Testis (tissue), 3 donors: ENCODE results near the gene NFKBIE. TPM values are rescaled to one million over a fixed set of nuclear protein-coding genes. Genes with fewer than 3 reads are reported as not detected.

Experiments
- DNase-seq: peaks from one replicate; pipeline ENCODE4 v3.0.0-alpha.2; 2019
- H3K27ac ChIP-seq, 2 donors: fragments of 200-600 bp; sonication (generic); one replicate each; pipeline ENCODE4 v1.5.1; 2019
- H3K27me3 ChIP-seq: fragments of 200-600 bp; sonication (generic); one replicate; pipeline ENCODE4 v1.5.1; 2019
- H3K36me3 ChIP-seq: fragments of 200-600 bp; sonication (generic); one replicate; pipeline ENCODE4 v1.5.1; 2017; ENCODE audit warnings: low read depth; ENCODE audit errors: missing control alignments
- H3K4me1 ChIP-seq: fragments of 200-600 bp; sonication (generic); one replicate; pipeline ENCODE4 v1.5.1; 2019
- H3K4me3 ChIP-seq, 2 donors: fragments of 200-600 bp; sonication (generic); one replicate each; pipeline ENCODE4 v1.5.1; 2017 to 2019
- H3K9me3 ChIP-seq: fragments of 200-600 bp; sonication (generic); one replicate; pipeline ENCODE4 v1.5.1; 2017
- POLR2A ChIP-seq: fragments of 450-650 bp; IDR thresholded peaks from one replicate; pipeline ENCODE4 v1.6.1; 2017; ENCODE audit warnings: antibody characterized with exemption, mild to moderate bottlenecking, moderate library complexity
- WGBS, 2 donors: methylation state at CpG; one replicate each; pipeline ENCODE4 v1.1.5; 2018; 5-methylcytosine and 5-hydroxymethylcytosine counted together
- intact Hi-C: fragments of 100-400 bp; cut with DNase I; formaldehyde crosslinking; loops from one replicate; pipeline ENCODE4 v1.15.1; 2023; ENCODE audit warnings: low total_unique reads
- polyA plus RNA-seq: library from polyadenylated mRNA; stranded (reverse); fragments of 350-450 nt; fragmentation: Illumina TruSeq; extraction: RNeasy Lipid Tissue Mini Kit (QIAGEN cat#74804); gene quantifications from one replicate; pipeline ENCODE4 v1.2.3, GENCODE V29; 2014; ENCODE audit warnings: low read depth, low replicate concordance; ENCODE audit not compliant: insufficient read depth
- total RNA-seq, 2 donors: library from RNA; depleted of rRNA; stranded (reverse); fragments of >200 nt; gene quantifications; one replicate each; pipeline ENCODE4 v1.2.3, GENCODE V29; 2016
- TF ChIP-seq, protein P1 (sequence below), 3 experiments: fragments of 450-650 bp in 2 of 3; fragments of 200-600 bp in 1 of 3; sonication (generic) in 1 of 3; IDR thresholded peaks; one replicate each; pipeline ENCODE4 v1.5.1; 2016 to 2019; ENCODE audit warnings: antibody characterized with exemption in 3 of 3, mild to moderate bottlenecking in 2 of 3, moderate library complexity in 1 of 3

Gene NFKBIE
- total and polyA plus RNA-seq, 3 donors from 2014 or later = 13.1 to 29.2 (median 18.3) TPM

DNA sequence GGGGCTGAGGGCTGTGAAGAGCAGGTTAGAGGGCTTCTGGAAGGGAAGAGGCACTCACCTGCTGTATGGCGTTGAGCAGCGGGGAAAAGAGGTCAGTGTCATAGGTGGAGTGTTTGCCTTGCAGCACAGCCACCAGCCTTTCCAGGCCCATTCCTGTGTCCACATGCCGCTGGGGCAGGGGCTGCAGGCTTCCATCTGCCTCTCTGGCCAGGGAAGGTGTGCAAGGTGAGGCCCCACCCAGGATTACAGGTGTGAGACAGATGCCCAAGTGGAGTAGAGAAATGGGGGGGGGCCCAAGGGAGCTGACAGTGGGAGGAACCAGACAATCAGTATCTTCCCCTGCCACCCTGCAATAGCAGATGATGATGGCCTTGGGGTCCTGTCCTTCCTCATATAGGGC lies 44.9 kb upstream of the NFKBIE start:
- WGBS, 2 donors = 89 to 98% methylated on average over 3 of the region's 3 CpGs
- no peak for TF ChIP-seq POLR2A
- TF ChIP-seq, protein P1, sequence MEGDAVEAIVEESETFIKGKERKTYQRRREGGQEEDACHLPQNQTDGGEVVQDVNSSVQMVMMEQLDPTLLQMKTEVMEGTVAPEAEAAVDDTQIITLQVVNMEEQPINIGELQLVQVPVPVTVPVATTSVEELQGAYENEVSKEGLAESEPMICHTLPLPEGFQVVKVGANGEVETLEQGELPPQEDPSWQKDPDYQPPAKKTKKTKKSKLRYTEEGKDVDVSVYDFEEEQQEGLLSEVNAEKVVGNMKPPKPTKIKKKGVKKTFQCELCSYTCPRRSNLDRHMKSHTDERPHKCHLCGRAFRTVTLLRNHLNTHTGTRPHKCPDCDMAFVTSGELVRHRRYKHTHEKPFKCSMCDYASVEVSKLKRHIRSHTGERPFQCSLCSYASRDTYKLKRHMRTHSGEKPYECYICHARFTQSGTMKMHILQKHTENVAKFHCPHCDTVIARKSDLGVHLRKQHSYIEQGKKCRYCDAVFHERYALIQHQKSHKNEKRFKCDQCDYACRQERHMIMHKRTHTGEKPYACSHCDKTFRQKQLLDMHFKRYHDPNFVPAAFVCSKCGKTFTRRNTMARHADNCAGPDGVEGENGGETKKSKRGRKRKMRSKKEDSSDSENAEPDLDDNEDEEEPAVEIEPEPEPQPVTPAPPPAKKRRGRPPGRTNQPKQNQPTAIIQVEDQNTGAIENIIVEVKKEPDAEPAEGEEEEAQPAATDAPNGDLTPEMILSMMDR (IDR thresholded peaks at IDR 0.05) = no peak
- Histone ChIP-seq H3K27ac (no peak overlapping the region), H3K4me1 (peaks cover 7% of the 10 kb centered on the region), H3K36me3 (no peaks in the 10 kb centered on the region), H3K27me3 (no peaks in the 10 kb centered on the region), H3K4me3 (no peak overlapping the region), H3K9me3 (no peaks in the 10 kb centered on the region)
- intact Hi-C loops = no loop called here
- no peak for DNase-seq

DNA sequence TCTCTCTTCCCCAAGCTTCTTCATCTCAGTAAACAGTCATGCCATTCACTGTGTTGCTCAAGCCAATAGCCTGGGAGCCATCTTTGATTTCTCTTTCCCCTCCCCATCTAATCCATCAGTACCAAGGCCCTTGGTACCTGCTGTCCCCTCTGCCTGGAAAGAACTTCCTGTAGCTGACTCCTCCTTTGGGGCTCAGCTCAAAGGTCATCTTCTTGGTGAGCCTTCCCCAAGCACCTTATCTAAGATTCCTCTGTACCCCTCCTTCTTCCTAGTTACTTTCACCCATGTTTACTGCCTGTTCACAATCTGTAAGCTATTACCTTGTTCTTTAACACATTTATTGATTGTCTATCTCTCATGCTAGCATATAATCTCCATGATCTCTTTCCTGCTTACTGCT lies 44.3 kb upstream of the NFKBIE start:
- Histone ChIP-seq H3K36me3 (no peaks in the 10 kb centered on the region), H3K27me3 (no peaks in the 10 kb centered on the region), H3K9me3 (no peaks in the 10 kb centered on the region), H3K4me1 (peaks cover 7% of the 10 kb centered on the region), H3K4me3 (no peak overlapping the region), H3K27ac (no peak overlapping the region)
- intact Hi-C loops = no loop called here
- DNase-seq = no peak
- TF ChIP-seq POLR2A = no peak
- TF ChIP-seq, protein P1 (IDR thresholded peaks at IDR 0.05) = no peak

DNA sequence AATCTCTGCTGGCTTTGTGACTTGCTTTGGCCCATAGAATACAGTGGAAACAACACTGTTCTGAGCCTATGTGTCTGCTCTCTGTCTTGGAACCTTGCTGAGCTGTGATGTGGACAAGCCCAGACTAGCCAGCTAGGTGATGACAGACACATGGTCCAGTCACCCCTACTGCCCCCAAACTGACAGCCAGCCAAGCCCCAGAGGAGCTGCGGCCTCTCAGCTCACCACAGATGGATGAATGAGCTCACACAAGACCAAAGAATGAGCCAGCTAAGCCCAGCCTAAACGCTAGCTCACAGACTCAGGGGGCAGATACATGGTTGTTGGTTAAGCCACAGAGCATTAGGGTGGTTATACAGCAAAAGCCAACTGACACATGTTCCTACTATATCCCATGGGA lies 43.7 kb upstream of the NFKBIE start:
- TF ChIP-seq, protein P1 (IDR thresholded peaks at IDR 0.05) = no peak
- TF ChIP-seq POLR2A = no peak
- WGBS, 2 donors = 94 to 95% methylated on average over 2 of the region's 2 CpGs

DNA sequence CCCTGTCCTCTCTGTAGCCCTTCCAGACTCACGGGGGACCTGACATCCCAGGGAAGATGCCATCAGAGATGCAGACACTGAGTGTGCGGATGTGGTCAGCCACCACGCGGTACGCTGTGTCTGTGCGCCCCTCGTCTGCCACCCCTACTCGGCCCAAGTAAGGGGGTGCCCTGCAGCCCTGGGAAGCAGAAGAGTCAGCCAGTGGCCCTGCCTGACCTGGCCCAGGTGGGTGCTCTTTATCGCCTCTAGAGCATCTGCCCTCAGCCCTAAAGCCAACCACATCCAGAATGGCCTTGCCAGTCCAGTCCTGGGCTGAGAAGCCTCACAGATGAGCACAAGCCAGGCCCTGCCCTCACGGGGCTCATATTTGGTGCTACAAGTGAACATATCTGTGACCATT lies 41.9 kb upstream of the NFKBIE start:
- H3K27me3 ChIP-seq = no peaks in the 10 kb centered on the region
- H3K4me3 ChIP-seq = no peak overlapping the region
- no peaks in the 10 kb centered on the region for H3K36me3 ChIP-seq
- TF ChIP-seq POLR2A = no peak
- TF ChIP-seq, protein P1 (IDR thresholded peaks at IDR 0.05) = no peak
- no peak overlapping the region for H3K27ac ChIP-seq
- no peaks in the 10 kb centered on the region for H3K9me3 ChIP-seq
- WGBS, 2 donors = 90 to 92% methylated on average over 8 to 10 of the region's 10 CpGs
- no peak for DNase-seq
- peaks cover 3% of the 10 kb centered on the region for H3K4me1 ChIP-seq
- intact Hi-C loops = no loop called here

More for the DNA sequence above, 43.7 kb upstream of the NFKBIE start:
- Histone ChIP-seq H3K27me3 (no peaks in the 10 kb centered on the region), H3K9me3 (no peaks in the 10 kb centered on the region), H3K27ac (no peak overlapping the region), H3K4me3 (no peak overlapping the region), H3K4me1 (peaks cover 7% of the 10 kb centered on the region), H3K36me3 (no peaks in the 10 kb centered on the region)
- intact Hi-C loops = no loop called here
- no peak for DNase-seq

DNA sequence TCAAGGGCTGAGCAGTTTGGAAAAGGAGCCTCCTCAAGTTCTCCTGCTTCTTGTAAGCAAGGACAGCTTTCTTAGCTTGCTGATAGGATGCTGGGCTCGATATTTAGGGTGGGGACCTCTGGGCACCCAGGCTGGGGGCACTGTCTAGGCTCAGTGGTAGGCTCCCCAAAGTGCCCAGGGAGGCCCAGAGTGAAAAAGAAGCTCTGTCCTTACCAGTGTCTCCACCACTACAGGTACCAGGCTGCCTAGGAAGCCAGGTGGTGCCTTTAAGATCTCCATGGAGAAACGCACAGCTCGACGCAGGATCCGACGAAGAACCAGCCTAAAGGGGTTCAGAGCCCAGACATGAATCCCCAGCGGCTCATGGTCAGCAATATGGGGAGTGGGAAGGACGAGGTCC lies 41.4 kb upstream of the NFKBIE start:
- 84 to 92% methylated on average over 7 to 8 of the region's 8 CpGs for whole genome bisulfite sequencing, 2 donors
- intact Hi-C loops = no loop called here
- Histone ChIP-seq H3K36me3 (no peaks in the 10 kb centered on the region), H3K9me3 (no peaks in the 10 kb centered on the region), H3K4me1 (no peaks in the 10 kb centered on the region), H3K4me3 (no peak overlapping the region), H3K27me3 (no peaks in the 10 kb centered on the region), H3K27ac (no peak overlapping the region)
- TF ChIP-seq, protein P1 (IDR thresholded peaks at IDR 0.05) = no peak
- no peak for TF ChIP-seq POLR2A
- DNase-seq = no peak
